Measurements from ENCODE around the gene STK17B. TPM values are rescaled to one million over a fixed set of nuclear protein-coding genes. Genes with fewer than 3 reads are reported as not detected.

The STK17B gene
- total RNA-seq, 1 experiment from 2014 or later = 22.1 TPM

Other genes with a start within 250 kb of the STK17B start
- 1.9 and 3.1 TPM in 2 replicates for gene DNAH7, start 102.7 kb downstream of the STK17B start, total RNA-seq (2014; rRNA removed)